Nephron progenitor cell (in vitro differentiated cells): ENCODE data around the gene XPC.

ENCODE experiments used
- DNase-seq: peaks from one replicate; pipeline ENCODE4 v3.0.0; 2021
- H3K27ac Mint-ChIP-seq: 2 replicates; pipeline ENCODE4 v1.8.0; 2021; ENCODE audit warnings: mild to moderate bottlenecking, moderate library complexity, mixed read lengths
- H3K27me3 Mint-ChIP-seq: 2 replicates; pipeline ENCODE4 v1.8.0; 2021; ENCODE audit warnings: mild to moderate bottlenecking, low read depth, mixed read lengths; ENCODE audit not compliant: poor library complexity
- H3K36me3 Mint-ChIP-seq: 2 replicates; pipeline ENCODE4 v1.8.0; 2021; ENCODE audit warnings: low read depth, mixed read lengths
- H3K4me1 Mint-ChIP-seq: 2 replicates; pipeline ENCODE4 v1.8.0; 2021; ENCODE audit warnings: mixed read lengths
- H3K4me3 Mint-ChIP-seq: 2 replicates; pipeline ENCODE4 v1.8.0; 2021; ENCODE audit warnings: mild to moderate bottlenecking, moderate library complexity, mixed read lengths
- H3K9me3 Mint-ChIP-seq: 2 replicates; pipeline ENCODE4 v1.8.0; 2021; ENCODE audit warnings: mild to moderate bottlenecking, moderate library complexity, mixed read lengths
- CTCF ChIP-seq: fragments of 200-600 bp; sonication (generic); IDR thresholded peaks from 2 replicates; pipeline ENCODE4 v1.5.0; 2021; ENCODE audit warnings: antibody characterized with exemption

XPC gene

GRCh38 chr3:14175383-14176037, 2.9 kb downstream of the XPC start:
- peaks cover 50% of the 10 kb centered on the region for H3K4me1 Mint-ChIP-seq

GRCh38 chr3:14174483-14174882, 3.9 kb downstream of the XPC start:
- H3K27ac Mint-ChIP-seq: no peak overlapping the region
- H3K9me3 Mint-ChIP-seq: no peaks in the 10 kb centered on the region
- H3K4me3 Mint-ChIP-seq: no peak overlapping the region

More at GRCh38 chr3:14175383-14176037, 2.9 kb downstream of the XPC start:
- peak overlapping the region; percentile 23 for H3K4me3 Mint-ChIP-seq
- no peak for DNase-seq
- no peak overlapping the region for H3K27ac Mint-ChIP-seq
- peaks cover 18% of the 10 kb centered on the region for H3K36me3 Mint-ChIP-seq
- H3K9me3 Mint-ChIP-seq: no peaks in the 10 kb centered on the region
- H3K27me3 Mint-ChIP-seq: no peaks in the 10 kb centered on the region
- TF ChIP-seq CTCF: no peak

DNA sequence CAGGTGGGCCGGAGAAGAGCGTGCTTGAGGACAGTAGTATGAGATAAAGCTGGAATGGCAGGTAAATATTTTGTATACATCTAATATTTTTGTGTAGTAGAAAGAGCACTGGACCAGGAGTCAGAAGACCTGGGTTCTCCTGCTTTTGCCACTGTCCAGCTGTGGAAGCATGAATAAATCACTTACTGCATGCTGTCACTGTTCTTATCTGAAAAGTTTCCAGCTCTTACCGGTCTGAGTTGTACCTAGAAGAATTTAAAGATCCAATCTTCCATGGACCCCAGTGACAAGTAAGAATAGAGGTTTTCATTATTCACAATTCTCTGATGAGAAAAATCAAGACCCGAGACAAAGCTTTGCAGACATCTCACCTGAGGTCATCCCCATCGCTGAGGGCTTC, 5.9 kb downstream of the XPC start:
- no peaks in the 10 kb centered on the region for H3K27me3 Mint-ChIP-seq
- H3K4me1 Mint-ChIP-seq: peaks cover 25% of the 10 kb centered on the region
- H3K9me3 Mint-ChIP-seq: no peaks in the 10 kb centered on the region
- H3K27ac Mint-ChIP-seq: no peak overlapping the region
- H3K4me3 Mint-ChIP-seq: no peak overlapping the region
- no peak for DNase-seq
- peaks cover 43% of the 10 kb centered on the region for H3K36me3 Mint-ChIP-seq
- TF ChIP-seq CTCF: no peak

More at GRCh38 chr3:14174483-14174882, 3.9 kb downstream of the XPC start:
- DNase-seq: no peak
- H3K27me3 Mint-ChIP-seq: no peaks in the 10 kb centered on the region
- no peak for TF ChIP-seq CTCF
- peaks cover 42% of the 10 kb centered on the region for H3K4me1 Mint-ChIP-seq
- peaks cover 25% of the 10 kb centered on the region for H3K36me3 Mint-ChIP-seq

GRCh38 chr3:14170531-14171159, 7.8 kb downstream of the XPC start:
- TF ChIP-seq CTCF: no peak
- Mint-ChIP-seq H3K27ac (no peak overlapping the region), H3K27me3 (no peaks in the 10 kb centered on the region), H3K4me3 (no peak overlapping the region), H3K36me3 (peaks cover 60% of the 10 kb centered on the region), H3K4me1 (peaks cover 9% of the 10 kb centered on the region), H3K9me3 (no peaks in the 10 kb centered on the region)
- DNase-seq: no peak

DNA sequence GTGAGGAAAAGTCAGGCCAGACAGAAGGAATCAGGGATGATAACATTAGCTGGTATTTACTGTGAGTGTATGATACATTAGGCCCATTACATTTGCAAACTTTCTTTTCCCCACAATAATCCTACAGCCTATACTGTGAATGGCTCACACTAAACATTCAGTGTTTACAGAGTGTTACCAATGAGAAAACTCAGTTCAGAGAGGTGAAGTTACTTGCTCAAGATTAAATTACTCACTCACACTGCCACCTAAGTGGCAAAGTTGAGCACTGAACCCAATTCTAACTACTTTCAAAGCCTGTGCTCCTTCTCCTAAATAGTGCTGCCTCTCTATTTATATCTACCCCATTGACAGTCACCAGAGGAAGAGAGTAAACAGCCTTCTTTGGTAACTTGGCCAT, 8.5 kb downstream of the XPC start:
- Mint-ChIP-seq H3K4me3 (no peak overlapping the region), H3K27me3 (no peaks in the 10 kb centered on the region), H3K36me3 (peaks cover 68% of the 10 kb centered on the region), H3K27ac (no peak overlapping the region), H3K4me1 (peaks cover 2% of the 10 kb centered on the region), H3K9me3 (no peaks in the 10 kb centered on the region)
- DNase-seq: no peak
- no peak for TF ChIP-seq CTCF

DNA sequence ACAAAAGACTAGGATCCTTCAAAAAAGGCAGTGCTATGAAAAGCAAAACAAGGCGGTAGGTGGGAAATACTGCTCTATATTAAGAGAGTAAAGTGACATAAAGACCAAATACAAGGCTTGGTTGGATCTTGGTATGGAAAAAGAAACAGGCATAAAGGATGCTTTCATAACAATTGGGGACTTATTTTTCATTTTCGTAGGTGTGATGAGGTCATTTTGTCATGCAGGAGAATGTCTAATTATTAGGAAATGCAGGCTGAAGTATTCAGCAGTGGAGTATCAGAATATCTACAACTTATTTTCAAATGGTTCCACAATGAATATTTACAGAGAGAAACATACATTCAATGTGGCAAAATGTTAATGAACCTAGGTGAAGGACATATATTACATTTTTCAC, 9.0 kb downstream of the XPC start:
- no peak for TF ChIP-seq CTCF
- Mint-ChIP-seq H3K36me3 (peaks cover 72% of the 10 kb centered on the region), H3K9me3 (no peaks in the 10 kb centered on the region), H3K27ac (no peak overlapping the region), H3K4me1 (no peaks in the 10 kb centered on the region), H3K27me3 (no peaks in the 10 kb centered on the region), H3K4me3 (no peak overlapping the region)
- DNase-seq: no peak
